Heart left ventricle (tissue), 13 donors: ENCODE data around the gene PCNX1.

Experiments
- CTCF ChIP-seq, 12 donors: fragments of 200-600 bp; sonication (generic) in 4 of 12; IDR thresholded peaks; one replicate each; pipeline versions ENCODE4 v1.5.0 to v1.8.0; 2018 to 2022; ENCODE audit warnings: antibody characterized with exemption in 12 of 12, mild to moderate bottlenecking in 5 of 12
- POLR2A ChIP-seq, 2 donors: fragments of 450-650 bp; IDR thresholded peaks; one replicate each; pipeline ENCODE4 v1.6.1; 2017; ENCODE audit warnings: antibody characterized with exemption in 2 of 2, mild to moderate bottlenecking in 2 of 2, moderate library complexity in 2 of 2
- donor health status: ischemic (EF 13 %, LVEDD 7.1; RV severe dilation, severe dysfunction).
- donor health status: DM: no; HTN: yes; CAD: no.
- donor health status: DM: no; HTN: no; CAD: no.
- donor health status: ischemic (EF 25% LVEDD 6.9; RV normal size, moderate dysfunction).
- donor health status: ischemic (EF 25% LVEDD 5.7; RV mildly dilated, moderate dysfunction).
- donor health status: ischemic (EF 35%, LVEDD 5.7; RV mildly dilated, moderate dysfunction).
- donor health status: nonischemic (EF 11% LVEDD 7.7; RV severe dilation, severe dysfunction).
- donor health status: DM: yes; HTN: yes; CAD: no.
- donor health status: PGD.
- donor health status: ischemic (EF 29% LVEDD 5.4; RV normal size, mild dysfunction).
- donor health status: nonischemic (EF 23%, LVEDD 6.1; RV moderate dilation, normal function).

DNA sequence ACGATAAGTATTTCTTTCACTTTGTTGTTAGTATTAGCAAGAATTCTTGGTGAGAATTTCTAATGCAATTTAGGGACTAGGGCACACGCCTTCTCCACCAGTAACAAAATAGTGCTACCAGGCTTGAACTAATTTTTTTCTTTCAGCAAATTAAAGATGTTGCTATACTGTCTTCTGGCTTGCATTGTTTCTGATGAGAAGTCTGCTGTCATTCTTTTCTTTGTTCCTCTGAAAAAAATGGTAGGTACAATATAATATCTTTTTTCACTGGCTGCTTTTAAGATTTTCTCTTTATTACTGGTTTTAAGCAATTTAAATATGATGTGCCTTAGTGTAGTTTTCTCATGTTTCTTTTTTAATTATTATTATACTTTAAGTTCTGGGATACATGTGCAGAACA is 171.2 kb downstream of the PCNX1 start:
- no peak for TF ChIP-seq CTCF (IDR thresholded peaks at IDR 0.05)
- TF ChIP-seq POLR2A (IDR thresholded peaks at IDR 0.05): no peak
